Nephron progenitor cell (in vitro differentiated cells): ENCODE results near the gene GARRE1.

Experiments
- DNase-seq: peaks from one replicate; pipeline ENCODE4 v3.0.0; 2021
- H3K27ac Mint-ChIP-seq: 2 replicates; pipeline ENCODE4 v1.8.0; 2021; ENCODE audit warnings: mild to moderate bottlenecking, moderate library complexity, mixed read lengths
- H3K27me3 Mint-ChIP-seq: 2 replicates; pipeline ENCODE4 v1.8.0; 2021; ENCODE audit warnings: mild to moderate bottlenecking, low read depth, mixed read lengths; ENCODE audit not compliant: poor library complexity
- H3K36me3 Mint-ChIP-seq: 2 replicates; pipeline ENCODE4 v1.8.0; 2021; ENCODE audit warnings: low read depth, mixed read lengths
- H3K4me1 Mint-ChIP-seq: 2 replicates; pipeline ENCODE4 v1.8.0; 2021; ENCODE audit warnings: mixed read lengths
- H3K4me3 Mint-ChIP-seq: 2 replicates; pipeline ENCODE4 v1.8.0; 2021; ENCODE audit warnings: mild to moderate bottlenecking, moderate library complexity, mixed read lengths
- H3K9me3 Mint-ChIP-seq: 2 replicates; pipeline ENCODE4 v1.8.0; 2021; ENCODE audit warnings: mild to moderate bottlenecking, moderate library complexity, mixed read lengths
- CTCF ChIP-seq: fragments of 200-600 bp; sonication (generic); IDR thresholded peaks from 2 replicates; pipeline ENCODE4 v1.5.0; 2021; ENCODE audit warnings: antibody characterized with exemption

The GARRE1 gene

GRCh38 chr19:34299576-34299975, 45.2 kb downstream of the GARRE1 start:
- H3K9me3 Mint-ChIP-seq, result no peaks in the 10 kb centered on the region
- H3K4me1 Mint-ChIP-seq, result no peaks in the 10 kb centered on the region
- no peak for TF ChIP-seq CTCF
- H3K4me3 Mint-ChIP-seq, result no peak overlapping the region
- H3K27ac Mint-ChIP-seq, result peak overlapping the region; percentile 10
- no peak for DNase-seq
- H3K36me3 Mint-ChIP-seq, result peaks cover 41% of the 10 kb centered on the region
- no peaks in the 10 kb centered on the region for H3K27me3 Mint-ChIP-seq

- no peaks in the 10 kb centered on the region for H3K9me3 Mint-ChIP-seq
- DNase-seq, result no peak
- no peaks in the 10 kb centered on the region for H3K4me1 Mint-ChIP-seq
- TF ChIP-seq CTCF, result no peak
- H3K27me3 Mint-ChIP-seq, result no peaks in the 10 kb centered on the region
- H3K36me3 Mint-ChIP-seq, result peaks cover 41% of the 10 kb centered on the region
- no peak overlapping the region for H3K4me3 Mint-ChIP-seq
- no peak overlapping the region for H3K27ac Mint-ChIP-seq
Measured at GRCh38 chr19:34300380-34300779, 46.0 kb downstream of the GARRE1 start.

- no peaks in the 10 kb centered on the region for H3K9me3 Mint-ChIP-seq
- no peak overlapping the region for H3K27ac Mint-ChIP-seq
- no peak overlapping the region for H3K4me3 Mint-ChIP-seq
- no peaks in the 10 kb centered on the region for H3K4me1 Mint-ChIP-seq
- H3K27me3 Mint-ChIP-seq, result no peaks in the 10 kb centered on the region
- TF ChIP-seq CTCF, result no peak
- H3K36me3 Mint-ChIP-seq, result peaks cover 38% of the 10 kb centered on the region
- DNase-seq, result no peak
Measured at GRCh38 chr19:34300962-34301361, 46.6 kb downstream of the GARRE1 start.
